Endothelial cell of umbilical vein (primary cell): ENCODE measurements around the gene BCL2. TPM values are rescaled to one million over a fixed set of nuclear protein-coding genes. Genes with fewer than 3 reads are reported as not detected.

ENCODE experiments used
- BruUV-seq: library from RNA; stranded (reverse); fragments of 400-500 nt; replicated peaks from 2 replicates; lab custom pipeline; 2021; lab: Mats Ljungman, UMichigan
- CTCF ChIA-PET: fragments of 300-600, 350-600 bp; sonication (Branson Sonifier 250); formaldehyde crosslinking; loops from one replicate; lab custom pipeline; 2021; ENCODE audit warnings: antibody characterized with exemption, inconsistent platforms; lab: Charles Lee
- POLR2A ChIA-PET: fragments of 300-600, 350-600 bp; sonication (Branson Sonifier 250); formaldehyde crosslinking; loops from one replicate; lab custom pipeline; 2021; ENCODE audit warnings: antibody characterized with exemption, inconsistent platforms; lab: Charles Lee
- DNase-seq: peaks from one replicate; pipeline ENCODE4 v3.0.0-alpha.2; 2011; ENCODE audit warnings: low read depth, low spot score
- FAIRE-seq: peaks from 2 replicates; lab custom pipeline; 2011; peaks lifted over from hg19 to GRCh38; lab: Jason Lieb, UNC
- H2AFZ ChIP-seq: 2 replicates; pipeline ENCODE4 v1.6.0; 2012; ENCODE audit warnings: low read depth, low read length, control low read depth, inconsistent platforms
- H3K27ac ChIP-seq: 2 replicates; pipeline ENCODE4 v1.5.1; 2011; ENCODE audit warnings: low read depth, mild to moderate bottlenecking, control low read depth, low read length, moderate library complexity; ENCODE audit not compliant: insufficient read depth
- H3K27me3 ChIP-seq, 2 experiments: 2 replicates each; pipeline versions ENCODE4 v1.6.0 to v1.6.1; 2011; ENCODE audit warnings: low read length in 2 of 2, mixed read lengths in 1 of 2; ENCODE audit not compliant: control insufficient read depth in 2 of 2, insufficient read depth in 2 of 2
- H3K36me3 ChIP-seq, 2 experiments: 2 replicates in 1 of 2; 3 replicates in 1 of 2; pipeline ENCODE4 v1.5.1; 2011; ENCODE audit warnings: low read length in 2 of 2, mild to moderate bottlenecking in 1 of 2, moderate library complexity in 1 of 2; ENCODE audit not compliant: control insufficient read depth in 2 of 2, insufficient read depth in 2 of 2; ENCODE audit errors: extremely low read depth in 1 of 2
- H3K4me1 ChIP-seq: 3 replicates; pipeline ENCODE4 v1.5.1; 2011; ENCODE audit warnings: mild to moderate bottlenecking, low read length; ENCODE audit not compliant: control insufficient read depth, insufficient read depth; ENCODE audit errors: extremely low read depth
- H3K4me2 ChIP-seq: 2 replicates; pipeline ENCODE4 v1.6.1; 2011; ENCODE audit warnings: low read length, control low read depth, mixed read lengths; ENCODE audit not compliant: insufficient read depth
- H3K4me3 ChIP-seq, 3 experiments: fragments of 200-600 bp in 1 of 3; sonication (generic), shearing (Covaris generic) in 1 of 3; replicated peaks in 1 of 3; 2 replicates each; pipeline ENCODE4 v1.5.1; 2011 to 2016; ENCODE audit warnings: control low read depth in 3 of 3, low read length in 3 of 3, mild to moderate bottlenecking in 2 of 3, inconsistent platforms in 1 of 3, low read depth in 1 of 3, moderate library complexity in 1 of 3; ENCODE audit not compliant: insufficient read depth in 1 of 3
- H3K79me2 ChIP-seq: 2 replicates; pipeline ENCODE4 v1.6.0; 2012; ENCODE audit warnings: low read length, inconsistent platforms; ENCODE audit not compliant: control insufficient read depth, insufficient read depth
- H3K9ac ChIP-seq: replicated peaks from 2 replicates; pipeline ENCODE3; 2011; ENCODE audit warnings: low read length, control low read depth; ENCODE audit not compliant: insufficient read depth; ENCODE audit errors: extremely low read depth
- H3K9me1 ChIP-seq: replicated peaks from 3 replicates; pipeline ENCODE4 v1.6.0; 2011; ENCODE audit warnings: mild to moderate bottlenecking, low read length; ENCODE audit not compliant: control insufficient read depth, insufficient read depth; ENCODE audit errors: extremely low read depth
- H3K9me3 ChIP-seq: replicated peaks from 2 replicates; pipeline ENCODE4 v1.5.1; 2012; ENCODE audit warnings: low read length, inconsistent platforms; ENCODE audit not compliant: control insufficient read depth, insufficient read depth
- H4K20me1 ChIP-seq: replicated peaks from 2 replicates; pipeline ENCODE3; 2011; ENCODE audit warnings: mild to moderate bottlenecking, low read length; ENCODE audit not compliant: control insufficient read depth, insufficient read depth; ENCODE audit errors: extremely low read depth
- CTCF ChIP-seq, 2 donors: IDR thresholded peaks; 1 replicate in 1 of 2; 2 replicates in 1 of 2; pipeline ENCODE4 v1.5.1; 2011; ENCODE audit warnings: low read length in 2 of 2, mild to moderate bottlenecking in 2 of 2, moderate library complexity in 2 of 2, control low read depth in 1 of 2, inconsistent platforms in 1 of 2, low read depth in 1 of 2; ENCODE audit not compliant: insufficient read depth in 1 of 2; ENCODE audit errors: extremely low read depth in 1 of 2
- EZH2 ChIP-seq: IDR thresholded peaks from 2 replicates; pipeline ENCODE4 v1.6.1; 2012; ENCODE audit warnings: borderline replicate concordance, low read depth, mild to moderate bottlenecking, moderate library complexity, low read length, inconsistent platforms; ENCODE audit not compliant: severe bottlenecking
- MAX ChIP-seq: IDR thresholded peaks from 2 replicates; pipeline ENCODE4 v1.6.1; 2011; ENCODE audit not compliant: insufficient read depth, insufficient read length
- MYC ChIP-seq: IDR thresholded peaks from one replicate; pipeline ENCODE4 v1.6.1; 2011; ENCODE audit warnings: mild to moderate bottlenecking, low read depth, low read length
- POLR2AphosphoS5 ChIP-seq: IDR thresholded peaks from 2 replicates; pipeline ENCODE4 v1.6.1; 2012; ENCODE audit warnings: low read depth, mild to moderate bottlenecking, control low read depth, low read length, moderate library complexity; ENCODE audit not compliant: insufficient read depth
- dilution Hi-C: fragments of 300-500 bp; cut with MboI; formaldehyde crosslinking; loops from one replicate; pipeline ENCODE4 v1.15.0; 2019; ENCODE audit warnings: low sequenced_read_pairs; ENCODE audit not compliant: extremely low pct_ligation_motif_present
- intact Hi-C: fragments of 100-400 bp; cut with micrococcal nuclease; formaldehyde crosslinking; loops from one replicate; pipeline ENCODE4 v1.10.0; 2022
- polyA plus RNA-seq, 4 experiments: library from polyadenylated mRNA; depleted of rRNA in 3 of 4; stranded (reverse) in 3 of 4; unstranded in 1 of 4; fragments of >200 nt; gene quantifications; 2 replicates each; pipeline versions ENCODE4 v1.2.1 to v1.2.3, GENCODE V29; 2011 to 2012; ENCODE audit warnings: missing spikeins in 1 of 4
- total RNA-seq: library from RNA; stranded (reverse); gene quantifications from 2 replicates; pipeline ENCODE4 v1.2.3, GENCODE V29; 2021

Gene BCL2
- total and polyA plus RNA-seq, 2 donors (not counting 3 experiments of a cell fraction or from before 2014, with no cell fraction given): 0.35 to 5.0 TPM

GRCh38 chr18:63311118-63312018 is 8.2 kb downstream of the BCL2 start:
- intact Hi-C loops (loop anchor here (10.0 kb wide), 1 partner anchor 717 kb away; no protein-coding TSS in a partner anchor), dilution Hi-C loops (no loop called here)
- Histone ChIP-seq H3K27me3 (no peaks in the 10 kb centered on the region), H3K79me2 (no peaks in the 10 kb centered on the region), H3K9me3 (no peaks in the 10 kb centered on the region), H3K4me2 (no peak overlapping the region), H3K27ac (no peak overlapping the region), H3K4me1 (no peaks in the 10 kb centered on the region), H3K9me1 (no peaks in the 10 kb centered on the region), H3K4me3 (no peak overlapping the region), H3K36me3 (no peaks in the 10 kb centered on the region), H4K20me1 (no peaks in the 10 kb centered on the region), H3K9ac (no peak overlapping the region), H2AFZ (no peak overlapping the region)
- TF ChIP-seq MAX (no peak), POLR2AphosphoS5 (no peak)
- POLR2A ChIA-PET: no interaction called here
- CTCF ChIA-PET: interaction anchor here (1.0 to 1.6 kb wide), 3 partner anchors 8 to 295 kb away, joined by 3 to 4 read pairs (median 3); partner anchors contain the start of gene BCL2
- FAIRE-seq (no peak), DNase-seq (no peak)
- no TSS peak for BruUV-seq

GRCh38 chr18:63309422-63309821 is 10.1 kb downstream of the BCL2 start:
- DNase-seq (no peak), FAIRE-seq (no peak)
- intact Hi-C loops (no loop called here), dilution Hi-C loops (no loop called here)
- no peak overlapping the region for H3K27ac ChIP-seq
- no TSS peak for BruUV-seq
- no peaks in the 10 kb centered on the region for H3K9me3 ChIP-seq
- TF ChIP-seq EZH2 (no peak), CTCF (IDR thresholded peaks at IDR 0.05; ENCODE audit: extremely low read depth in 1 of 2, insufficient read depth in 1 of 2, low read depth in 1 of 2, low read length in 2 of 2) (no peak), MYC (no peak)
- H3K9me1 ChIP-seq: no peaks in the 10 kb centered on the region
- H2AFZ ChIP-seq: no peak overlapping the region
- H3K36me3 ChIP-seq: no peaks in the 10 kb centered on the region
- no peaks in the 10 kb centered on the region for H3K27me3 ChIP-seq
- no peak overlapping the region for H3K4me3 ChIP-seq
- H3K4me2 ChIP-seq: no peak overlapping the region
- H3K9ac ChIP-seq: no peak overlapping the region
- H4K20me1 ChIP-seq: no peaks in the 10 kb centered on the region
- POLR2A ChIA-PET: no interaction called here
- no peaks in the 10 kb centered on the region for H3K79me2 ChIP-seq
- CTCF ChIA-PET: no interaction called here
- H3K4me1 ChIP-seq: no peaks in the 10 kb centered on the region
